HG02885 (cell line): ENCODE data around the gene DDAH2.

ENCODE experiments used
- ATAC-seq: cut with Tn5 transposase; IDR thresholded peaks from one replicate; pipeline ENCODE4 v1.9.1; 2021; ENCODE audit warnings: mild to moderate bottlenecking; ENCODE audit not compliant: unreplicated experiment, poor library complexity

DDAH2 gene

GRCh38 chr6:31692353-31692752 lies 36.7 kb downstream of the DDAH2 start:
- no peak for ATAC-seq

GRCh38 chr6:31691564-31692108 lies 37.5 kb downstream of the DDAH2 start:
- ATAC-seq: no peak

- no peak for ATAC-seq
Measured at GRCh38 chr6:31691078-31691463, 38.0 kb downstream of the DDAH2 start.

- ATAC-seq: no peak
Measured at GRCh38 chr6:31690231-31691077, 38.6 kb downstream of the DDAH2 start.

- ATAC-seq: no peak
Measured at GRCh38 chr6:31689249-31690110, 39.6 kb downstream of the DDAH2 start.

- no peak for ATAC-seq
Measured at GRCh38 chr6:31687860-31688693, 41.0 kb downstream of the DDAH2 start.

GRCh38 chr6:31687321-31687720 lies 41.8 kb downstream of the DDAH2 start:
- ATAC-seq: no peak

- no peak for ATAC-seq
Measured at GRCh38 chr6:31686483-31686882, 42.6 kb downstream of the DDAH2 start.

- no peak for ATAC-seq
Measured at GRCh38 chr6:31683591-31683990, 45.5 kb downstream of the DDAH2 start.

- no peak for ATAC-seq
Measured at GRCh38 chr6:31681135-31681671, 47.9 kb downstream of the DDAH2 start.

GRCh38 chr6:31680226-31681134 lies 48.6 kb downstream of the DDAH2 start, which contains the start of gene LY6G5C:
TSS of gene LY6G5C (minus strand) at chr6:31681067. CDS start at chr6:31680373, 694 bp downstream.
- peak; percentile 51 for ATAC-seq

- ATAC-seq: no peak
Measured at GRCh38 chr6:31677955-31678354, 51.1 kb downstream of the DDAH2 start.
